Fibroblast of skin of scalp (primary cell): Measurements from ENCODE around the gene EHF.
A peak's percentile ranks its signal among the peaks of the same experiment; 100 is the strongest.

ENCODE experiments used
- DNase-seq: peaks from one replicate; pipeline ENCODE4 v3.0.0-alpha.2; 2013

EHF gene

GRCh38 chr11:34646431-34646830, 25.5 kb downstream of the EHF start:
- no peak for DNase-seq

DNA sequence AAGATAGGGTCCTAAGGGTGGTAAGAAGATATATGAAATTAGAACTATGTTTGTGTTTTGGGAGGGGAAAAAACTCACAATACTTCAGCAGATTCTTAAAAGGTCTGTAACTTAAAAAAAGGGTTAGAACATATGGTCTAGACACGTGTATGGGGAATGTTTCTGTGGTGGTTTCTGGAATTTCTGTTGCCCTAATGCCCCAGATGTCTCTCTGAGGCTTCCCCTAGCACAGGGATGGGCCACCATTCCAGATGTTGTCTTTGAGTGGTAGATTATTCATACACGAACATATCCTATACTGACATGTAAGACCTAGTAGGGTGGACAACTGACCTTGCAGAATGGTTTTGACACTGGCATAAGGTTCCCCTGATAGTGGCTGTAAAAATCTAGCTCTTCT, 26.2 kb downstream of the EHF start:
- DNase-seq, result peak; percentile 46

- peak; percentile 6 for DNase-seq
These were observed 26.6 kb downstream of the EHF start for GRCh38 chr11:34647532-34647931.

DNA sequence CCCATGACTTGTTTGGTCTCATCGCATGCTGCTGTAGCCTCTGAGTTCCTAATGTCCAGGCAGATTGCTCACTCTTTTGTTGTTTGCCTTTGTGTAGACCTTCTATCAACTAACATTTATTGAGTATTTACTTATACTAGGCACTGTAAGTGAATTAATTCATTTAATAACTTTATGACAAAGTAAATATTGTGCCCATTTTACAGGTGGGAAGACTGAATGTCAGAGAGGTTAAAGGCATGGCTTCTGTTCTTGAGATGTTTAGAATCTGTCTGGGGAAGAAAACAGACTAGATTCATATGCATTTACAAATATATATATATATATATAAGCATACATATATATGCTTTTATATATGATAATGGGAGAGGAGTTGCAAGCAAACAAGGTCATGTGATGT, 27.1 kb downstream of the EHF start:
- DNase-seq, result no peak

DNA sequence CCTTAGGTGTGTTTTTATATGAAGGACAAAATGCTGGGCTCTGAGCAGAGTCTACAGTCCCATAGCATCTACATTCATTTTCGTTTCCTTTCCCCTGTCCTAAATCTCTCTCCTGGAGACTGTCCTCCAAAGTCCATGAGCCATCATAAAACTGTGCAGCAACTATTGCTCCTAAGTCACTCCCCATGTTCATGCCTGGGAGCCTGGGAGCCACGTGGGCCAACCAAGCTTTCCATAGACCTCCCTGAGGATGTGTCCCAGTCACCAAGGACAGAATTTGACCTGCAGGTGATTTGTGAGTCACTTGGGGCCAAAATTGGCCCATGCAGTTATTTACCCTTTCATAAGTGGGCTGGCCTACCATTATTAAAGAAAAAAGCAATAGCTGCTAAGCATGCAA, 28.7 kb downstream of the EHF start:
- DNase-seq, result no peak

GRCh38 chr11:34650528-34650927, 29.6 kb downstream of the EHF start:
- no peak for DNase-seq

GRCh38 chr11:34651551-34651950, 30.7 kb downstream of the EHF start:
- no peak for DNase-seq

DNA sequence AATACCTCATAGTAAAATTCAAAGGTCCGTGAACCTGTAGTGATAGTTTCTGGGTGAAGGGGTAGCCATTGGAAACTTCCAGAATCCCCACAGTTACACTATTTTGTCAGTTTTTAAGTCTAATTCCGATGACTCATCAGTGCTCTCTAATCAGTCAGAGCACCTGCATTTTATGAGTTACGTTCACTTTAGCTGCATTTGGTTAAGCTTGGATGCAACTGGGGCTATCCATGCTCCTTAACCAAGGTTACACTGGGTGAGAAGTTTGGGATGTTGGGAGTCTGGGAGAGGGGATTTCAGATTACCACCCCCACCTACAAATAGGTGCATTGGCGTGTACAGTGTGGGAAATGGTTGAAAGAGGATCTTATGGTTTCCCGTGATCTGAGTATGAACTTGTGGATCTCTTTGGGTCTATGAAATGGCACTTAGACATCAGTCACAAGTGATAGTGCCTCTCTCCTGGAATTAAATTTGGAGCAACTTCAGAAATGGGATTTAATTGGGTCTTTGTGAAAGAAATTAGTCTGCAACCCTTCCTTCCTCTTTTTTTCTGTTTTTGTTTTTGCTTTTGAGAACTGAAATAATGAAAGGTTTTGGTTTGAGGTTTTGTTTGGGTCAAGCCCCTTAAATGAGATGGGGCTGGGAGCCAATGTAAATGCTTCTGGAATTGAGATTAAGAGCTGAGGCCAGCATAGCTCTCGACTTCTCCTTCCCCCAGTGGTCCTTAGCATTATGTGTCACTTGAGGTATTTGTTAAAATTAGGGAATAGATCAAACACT, 31.5 kb downstream of the EHF start:
- DNase-seq, result no peak

DNA sequence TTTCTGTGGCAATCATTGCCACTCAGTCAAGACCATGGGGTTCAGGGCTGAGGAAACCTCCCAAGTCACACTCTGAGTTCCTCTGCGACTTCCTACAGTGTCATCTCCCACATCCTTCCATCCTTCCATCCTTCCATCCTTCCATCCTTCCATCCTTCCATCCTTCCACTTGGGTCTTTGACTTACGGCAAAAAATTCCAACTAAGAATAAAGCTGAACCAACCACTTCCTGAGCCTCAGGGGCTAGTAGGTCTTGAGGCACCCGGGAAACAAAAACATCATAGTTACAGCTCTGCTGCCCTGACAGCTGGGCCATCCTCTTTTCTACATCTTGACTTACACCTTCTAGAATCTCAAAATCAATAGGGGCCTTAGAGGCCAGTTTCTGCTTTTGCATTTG, 32.1 kb downstream of the EHF start:
- no peak for DNase-seq

DNA sequence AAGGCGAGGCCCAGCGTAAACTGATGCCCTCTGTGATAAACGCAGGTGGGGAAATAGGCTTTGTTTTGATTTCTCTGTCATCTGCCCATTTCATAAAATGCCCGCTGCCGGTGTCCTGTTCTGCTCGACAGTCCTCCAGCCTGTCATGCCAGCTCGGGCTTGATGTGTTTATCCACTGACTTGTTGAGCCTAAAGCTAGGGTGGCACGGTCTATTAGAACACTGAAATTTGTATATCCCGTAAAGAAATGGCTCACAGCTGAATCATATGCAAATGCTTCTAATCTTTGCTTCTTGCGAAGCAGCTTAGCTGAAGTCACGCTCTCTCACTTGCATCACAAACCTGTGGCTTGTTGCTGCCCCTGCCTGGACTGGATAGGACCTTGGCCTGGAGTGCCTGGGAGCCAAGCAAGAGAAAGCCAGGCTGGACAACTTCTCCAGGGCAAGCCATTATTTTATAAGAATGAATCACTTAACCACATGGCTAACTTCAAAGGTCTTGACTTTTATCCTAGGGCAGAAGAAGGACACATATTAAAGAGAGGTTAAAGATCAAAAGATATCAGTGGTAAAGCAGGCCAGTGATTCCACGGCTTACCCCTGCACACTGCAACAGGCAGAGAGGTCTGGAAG, 33.1 kb downstream of the EHF start:
- peak; percentile 65 for DNase-seq

- peak; percentile 67 for DNase-seq
These were observed 33.8 kb downstream of the EHF start for GRCh38 chr11:34654483-34655334.

DNA sequence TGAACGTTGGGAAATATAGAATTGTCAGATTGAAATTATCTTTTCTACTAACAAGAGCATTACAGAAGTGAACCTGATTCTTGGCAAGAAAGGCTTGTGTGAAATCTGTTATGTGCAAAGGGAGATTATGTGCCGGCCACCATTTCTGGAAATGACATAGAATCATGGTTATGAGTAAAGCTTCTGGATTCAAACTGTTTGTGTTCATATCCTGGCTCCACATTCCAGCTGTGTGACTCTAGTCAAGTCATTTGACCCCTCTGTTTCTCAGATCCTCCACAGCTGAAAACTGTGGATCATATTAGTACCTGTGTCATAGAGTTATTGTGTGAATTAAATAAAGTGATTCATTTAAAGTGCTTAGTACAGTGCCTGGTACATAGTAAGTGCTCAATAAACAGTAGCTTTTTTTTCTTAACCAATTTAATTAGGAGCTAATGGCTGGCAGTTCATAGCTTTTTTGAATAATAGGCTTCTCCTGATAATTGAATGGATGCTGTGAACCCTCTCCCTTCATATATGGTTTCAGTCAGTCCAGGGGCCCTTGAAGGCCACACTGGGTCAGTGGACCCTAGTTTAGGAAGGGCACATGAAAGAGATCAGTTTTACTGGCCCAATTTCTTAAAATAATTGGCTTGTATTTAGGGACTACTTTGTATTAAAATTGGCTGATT, 34.6 kb downstream of the EHF start:
- peak; percentile 52 for DNase-seq

DNA sequence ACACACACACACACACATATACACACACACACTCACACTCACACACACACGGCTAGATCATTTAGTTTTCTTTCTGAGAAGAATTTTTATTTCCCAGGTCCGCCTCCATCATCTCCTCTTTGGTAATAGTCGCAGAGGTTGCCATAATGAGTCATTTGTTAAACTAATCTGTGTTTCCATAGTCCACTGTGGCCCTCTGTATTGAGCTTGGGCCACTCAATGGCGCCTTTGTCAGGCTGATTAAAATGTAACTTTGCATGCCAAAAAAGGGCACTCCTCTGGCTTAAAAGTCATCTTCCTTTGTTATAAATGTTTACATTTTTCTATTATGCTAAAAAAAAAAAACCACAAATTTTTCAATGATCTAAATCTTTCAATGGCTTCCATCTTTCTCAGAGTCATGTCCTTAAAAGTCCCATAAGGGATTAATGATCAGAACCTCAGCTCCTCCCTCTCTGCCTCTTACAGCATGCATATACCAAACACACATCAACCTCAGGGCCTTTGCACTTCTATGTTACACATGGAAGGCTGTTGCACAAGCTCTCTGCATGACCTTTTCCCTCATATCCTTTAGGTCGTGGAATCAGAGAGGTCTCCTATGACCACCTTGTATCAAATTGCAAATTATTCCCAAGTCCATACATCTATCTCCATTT, 35.3 kb downstream of the EHF start:
- no peak for DNase-seq

- no peak for DNase-seq
These were observed 37.5 kb downstream of the EHF start for GRCh38 chr11:34658071-34659015.

DNA sequence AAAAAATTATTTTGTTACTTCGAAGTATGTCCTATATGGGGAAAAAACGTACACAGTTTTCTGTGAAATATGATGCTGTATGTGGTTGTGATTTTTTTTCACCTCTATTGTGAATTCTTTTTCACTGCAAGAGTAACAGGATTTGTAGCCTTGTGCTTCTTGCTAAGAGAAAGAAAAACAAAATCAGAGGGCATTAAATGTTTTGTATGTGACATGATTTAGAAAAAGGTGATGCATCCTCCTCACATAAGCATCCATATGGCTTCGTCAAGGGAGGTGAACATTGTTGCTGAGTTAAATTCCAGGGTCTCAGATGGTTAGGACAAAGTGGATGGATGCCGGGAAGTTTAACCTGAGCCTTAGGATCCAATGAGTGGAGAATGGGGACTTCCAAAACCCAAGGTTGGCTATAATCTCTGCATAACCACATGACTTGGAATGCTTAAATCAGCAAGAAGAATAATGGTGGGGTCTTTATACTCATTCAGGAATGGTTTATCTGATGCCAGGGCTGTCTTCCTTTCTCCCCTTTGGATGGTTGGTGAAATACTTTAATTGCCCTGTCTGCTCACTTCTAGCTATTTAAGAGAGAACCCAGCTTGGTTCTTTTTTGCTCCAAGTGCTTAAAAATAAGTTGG, 38.3 kb downstream of the EHF start:
- DNase-seq, result no peak

- DNase-seq, result no peak
These were observed 44.4 kb downstream of the EHF start for GRCh38 chr11:34665077-34665835.

GRCh38 chr11:34667810-34668582, 47.1 kb downstream of the EHF start:
- no peak for DNase-seq

DNA sequence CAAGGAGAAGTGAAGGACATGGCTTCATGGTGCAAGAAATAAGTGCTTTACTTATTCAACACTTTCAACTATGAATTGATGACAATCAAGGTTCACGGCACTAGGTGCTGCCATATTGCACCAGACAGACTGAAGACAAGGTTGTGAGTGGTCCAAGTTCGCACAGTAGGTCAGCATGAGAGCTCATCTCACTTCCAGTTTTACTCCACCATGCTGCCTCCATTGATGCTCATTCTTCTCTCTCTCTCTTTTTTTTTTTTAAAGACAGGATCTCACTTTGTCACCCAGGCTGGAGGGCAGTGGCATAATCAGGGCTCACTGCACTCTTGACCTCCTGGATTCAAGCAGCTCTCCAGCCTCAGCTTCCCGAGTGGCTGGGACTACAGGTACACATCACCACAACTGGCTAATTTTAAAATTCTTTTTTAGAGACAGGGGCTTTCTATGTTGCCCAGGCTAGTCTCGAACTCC, 47.7 kb downstream of the EHF start:
- no peak for DNase-seq

DNA sequence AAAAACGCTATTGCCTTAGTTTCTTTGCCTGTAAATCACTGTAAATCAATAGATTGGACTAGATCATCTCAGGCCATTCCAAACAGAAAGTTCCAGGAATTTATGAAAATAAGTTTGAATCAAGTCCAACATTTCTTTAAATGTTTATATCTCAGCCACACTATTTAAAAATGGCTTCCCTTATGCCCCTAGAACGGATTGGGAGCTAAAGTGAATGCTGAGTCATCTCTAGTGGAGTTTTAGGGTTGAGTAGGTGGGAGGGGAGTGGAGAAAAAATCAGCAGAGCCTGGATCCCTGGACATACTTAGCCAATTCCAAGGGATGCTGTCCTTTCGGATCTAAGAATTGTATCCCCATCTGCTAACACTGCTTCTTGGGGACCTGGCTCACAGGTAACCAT, 48.6 kb downstream of the EHF start:
- DNase-seq, result no peak
